Measurements from ENCODE around the gene DIS3L2.

DNA sequence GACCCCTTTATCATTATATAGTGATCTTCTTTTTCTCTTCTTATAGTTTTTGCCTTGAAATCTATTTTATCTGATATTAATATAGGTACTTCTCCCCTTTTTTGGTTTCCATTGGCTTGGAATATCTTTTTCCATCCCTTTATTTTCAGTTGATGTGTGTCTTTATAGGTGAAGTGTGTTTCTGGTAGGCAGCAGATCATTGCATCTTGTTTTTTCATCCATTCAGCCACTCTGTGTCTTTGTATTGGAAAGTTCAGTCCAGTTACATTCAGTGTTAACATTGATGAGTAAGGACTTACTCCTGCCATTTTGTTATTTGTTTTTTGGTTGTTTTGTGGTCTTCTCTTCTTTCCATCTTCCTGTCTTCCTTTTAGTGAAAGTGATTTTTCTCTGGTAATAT is 133.4 kb downstream of the DIS3L2 start:
- TF ChIP-seq, protein P1, sequence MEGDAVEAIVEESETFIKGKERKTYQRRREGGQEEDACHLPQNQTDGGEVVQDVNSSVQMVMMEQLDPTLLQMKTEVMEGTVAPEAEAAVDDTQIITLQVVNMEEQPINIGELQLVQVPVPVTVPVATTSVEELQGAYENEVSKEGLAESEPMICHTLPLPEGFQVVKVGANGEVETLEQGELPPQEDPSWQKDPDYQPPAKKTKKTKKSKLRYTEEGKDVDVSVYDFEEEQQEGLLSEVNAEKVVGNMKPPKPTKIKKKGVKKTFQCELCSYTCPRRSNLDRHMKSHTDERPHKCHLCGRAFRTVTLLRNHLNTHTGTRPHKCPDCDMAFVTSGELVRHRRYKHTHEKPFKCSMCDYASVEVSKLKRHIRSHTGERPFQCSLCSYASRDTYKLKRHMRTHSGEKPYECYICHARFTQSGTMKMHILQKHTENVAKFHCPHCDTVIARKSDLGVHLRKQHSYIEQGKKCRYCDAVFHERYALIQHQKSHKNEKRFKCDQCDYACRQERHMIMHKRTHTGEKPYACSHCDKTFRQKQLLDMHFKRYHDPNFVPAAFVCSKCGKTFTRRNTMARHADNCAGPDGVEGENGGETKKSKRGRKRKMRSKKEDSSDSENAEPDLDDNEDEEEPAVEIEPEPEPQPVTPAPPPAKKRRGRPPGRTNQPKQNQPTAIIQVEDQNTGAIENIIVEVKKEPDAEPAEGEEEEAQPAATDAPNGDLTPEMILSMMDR (IDR thresholded peaks at IDR 0.05 in 8 of 11, conservative IDR thresholded peaks at IDR 0.05 in 3 of 11): no peak
- no peak for TF ChIP-seq POLR2A (IDR thresholded peaks at IDR 0.05)
